ENCODE data around the gene CDC6.

DNA sequence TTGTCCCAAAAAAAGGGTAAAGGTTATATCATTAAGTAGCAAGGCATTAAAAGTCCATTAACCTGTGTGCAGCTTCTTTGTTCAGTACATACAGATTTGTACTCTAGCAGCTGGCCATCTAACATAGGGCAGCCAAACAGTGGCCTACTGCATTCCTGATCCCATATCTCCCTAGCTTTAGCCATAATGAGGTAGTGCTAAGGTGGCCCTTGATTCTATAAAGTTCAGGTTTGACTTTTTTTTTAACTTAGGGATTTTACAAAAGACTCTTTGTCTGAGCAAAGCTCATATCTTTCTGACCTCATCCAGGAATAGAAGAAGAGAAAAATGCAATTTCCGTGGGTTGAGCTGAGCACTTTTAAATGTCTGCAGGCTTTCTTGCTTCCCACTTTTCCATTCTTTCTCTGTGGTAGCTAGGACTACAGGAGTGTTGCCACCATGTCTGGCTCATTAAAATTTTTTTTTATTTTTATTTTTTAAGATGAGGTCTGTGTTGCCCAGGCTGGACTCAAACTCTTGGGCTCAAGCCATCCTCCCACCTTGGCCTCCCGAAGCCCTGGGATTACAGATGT, 19.5 kb upstream of the CDC6 start:
- TF ChIP-seq EZH2 (IDR thresholded peaks at IDR 0.05; ENCODE audit: borderline replicate concordance, low read depth, low read length, severe bottlenecking), result no peak
- no peak for TF ChIP-seq CTCF (IDR thresholded peaks at IDR 0.05; ENCODE audit: extremely low read depth in 1 of 2, insufficient read depth in 1 of 2, low read depth in 1 of 2, low read length in 2 of 2)

Data from endothelial cell of umbilical vein (primary cell).